Activated T-cell treated with anti-CD3 and anti-CD28 coated beads for 48 hours (primary cell): ENCODE results near the gene CHMP5.
"Not testable (repeated sequence)": the region's sequence is repeated elsewhere in the genome, so short reads cannot be mapped to it uniquely, and the experiment has no call there.

Experiments used
- DNase-seq: peaks from one replicate; pipeline ENCODE4 v3.0.0-alpha.2; 2020; ENCODE audit warnings: low read depth

CHMP5 gene

GRCh38 chr9:33277484-33277883, 12.6 kb downstream of the CHMP5 start:
- DNase-seq = no peak

DNA sequence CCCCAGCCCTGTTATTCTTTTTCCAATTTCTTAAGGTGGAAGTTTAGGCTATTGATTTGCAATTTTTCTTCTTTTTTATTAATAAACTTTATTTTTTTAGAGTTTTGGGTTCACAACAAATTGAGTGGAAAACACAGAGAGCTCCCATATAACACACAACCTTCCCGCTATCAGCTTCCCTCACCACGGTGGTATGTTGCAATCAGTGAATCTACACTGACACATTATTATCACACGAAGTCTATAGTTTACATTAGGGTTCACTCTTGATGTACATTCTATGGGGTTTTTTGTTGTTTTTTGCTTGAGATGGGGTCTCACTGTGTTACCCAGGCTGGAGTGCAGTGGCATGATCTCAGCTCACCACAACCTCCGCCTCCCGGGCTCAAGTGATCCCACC, 20.7 kb downstream of the CHMP5 start:
- no peak for DNase-seq

GRCh38 chr9:33287087-33287490, 22.2 kb downstream of the CHMP5 start:
- no peak for DNase-seq

GRCh38 chr9:33288235-33288634, 23.4 kb downstream of the CHMP5 start:
- DNase-seq = no peak

- no peak for DNase-seq
Observed at GRCh38 chr9:33288828-33289483, 24.1 kb downstream of the CHMP5 start.

DNA sequence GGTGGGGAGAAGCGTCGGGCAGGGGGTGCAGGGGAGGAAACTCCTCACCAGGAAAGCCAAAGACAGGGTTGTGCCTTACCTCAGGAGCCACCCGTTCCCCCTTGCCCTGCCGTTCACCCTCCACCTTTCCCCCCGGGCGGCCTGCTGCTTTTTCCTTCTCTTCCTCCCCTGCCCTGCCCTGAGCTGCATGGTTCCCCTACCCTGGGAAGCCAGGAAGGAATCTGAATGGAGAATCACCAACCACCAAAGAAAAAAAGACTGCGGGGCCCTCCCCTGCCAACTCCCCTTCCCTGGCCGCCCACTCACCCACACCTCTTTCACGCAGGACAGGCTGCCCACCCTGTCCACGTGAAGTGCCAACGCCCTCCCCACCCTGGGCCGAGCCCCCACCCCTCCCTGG, 24.6 kb downstream of the CHMP5 start:
- DNase-seq = no peak

DNA sequence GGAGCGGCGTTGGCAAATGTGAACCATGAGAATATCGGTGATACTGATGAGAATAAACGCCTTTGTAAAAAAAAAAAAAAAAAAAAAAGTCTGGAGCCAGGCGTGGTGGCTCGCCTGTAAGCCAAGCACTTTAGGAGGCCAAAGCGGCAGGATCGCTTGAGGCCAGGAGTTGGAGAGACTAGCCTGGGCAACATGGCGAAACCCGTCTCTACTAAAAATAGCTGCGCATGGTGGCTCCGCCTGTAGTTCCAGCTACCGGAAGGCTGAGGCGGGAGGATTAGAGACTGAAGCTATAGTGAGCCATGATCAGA, 25.0 kb downstream of the CHMP5 start:
- no peak for DNase-seq

DNA sequence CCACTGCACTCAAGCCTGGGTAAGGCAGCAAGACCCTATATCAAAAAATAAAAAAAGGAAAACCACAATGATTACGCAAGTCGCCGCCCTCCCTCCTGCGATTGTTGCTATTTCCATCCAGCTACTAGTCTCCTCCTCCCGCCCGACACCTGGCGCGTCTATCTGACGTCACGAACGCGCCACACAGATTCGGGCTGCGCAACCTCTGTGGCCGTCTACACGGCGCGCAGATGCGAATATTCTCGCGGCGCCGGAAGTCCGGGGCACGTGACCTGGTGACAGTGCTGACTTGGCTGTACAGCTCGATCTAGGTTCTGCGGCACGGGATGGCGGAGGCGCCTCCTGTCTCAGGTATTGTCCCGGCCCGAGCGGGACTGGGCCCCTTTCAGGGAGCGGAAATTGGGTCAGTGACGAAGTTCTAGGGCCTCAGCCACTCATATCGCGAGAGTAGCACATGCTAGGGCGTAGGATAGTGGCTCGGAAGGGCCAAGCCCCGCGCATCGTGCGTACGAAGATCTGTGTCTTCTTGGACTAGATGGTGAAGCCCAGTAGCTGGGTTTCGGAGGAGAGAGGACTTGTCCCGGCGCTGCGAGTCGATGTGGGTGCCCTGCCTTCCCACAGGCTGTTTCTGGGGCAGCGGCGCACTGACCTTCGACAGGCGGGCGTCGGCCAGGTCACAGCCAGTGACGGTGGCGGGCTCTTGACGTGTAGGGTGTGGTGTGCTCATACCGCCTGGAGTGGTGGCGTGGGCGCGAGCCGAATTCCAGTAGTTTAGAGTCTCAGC, 25.6 kb downstream of the CHMP5 start, which contains the start of gene NFX1:
NFX1 (plus strand) TSS at position 270 of the 784 bp plus-strand sequence; CDS start at position 327, 57 bp downstream.
- peak; percentile 96 for DNase-seq

DNA sequence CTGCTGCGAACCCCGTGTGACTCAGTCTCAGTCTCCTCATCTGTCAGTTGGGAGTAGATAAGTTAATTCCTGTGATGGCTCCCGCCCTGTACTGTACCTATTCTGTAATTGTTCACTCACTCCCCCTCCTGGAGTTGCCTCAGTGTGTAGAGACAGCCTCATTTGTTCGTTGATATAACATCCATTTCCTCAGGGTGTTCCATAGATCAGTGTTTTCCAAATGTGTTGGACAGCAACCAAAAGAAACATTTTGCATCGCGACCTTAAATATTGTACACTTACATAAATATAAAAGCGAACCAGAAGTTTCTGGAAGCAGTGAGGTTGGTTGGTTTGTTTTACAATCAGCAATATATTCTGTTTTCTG, 26.2 kb downstream of the CHMP5 start:
- DNase-seq = no peak

DNA sequence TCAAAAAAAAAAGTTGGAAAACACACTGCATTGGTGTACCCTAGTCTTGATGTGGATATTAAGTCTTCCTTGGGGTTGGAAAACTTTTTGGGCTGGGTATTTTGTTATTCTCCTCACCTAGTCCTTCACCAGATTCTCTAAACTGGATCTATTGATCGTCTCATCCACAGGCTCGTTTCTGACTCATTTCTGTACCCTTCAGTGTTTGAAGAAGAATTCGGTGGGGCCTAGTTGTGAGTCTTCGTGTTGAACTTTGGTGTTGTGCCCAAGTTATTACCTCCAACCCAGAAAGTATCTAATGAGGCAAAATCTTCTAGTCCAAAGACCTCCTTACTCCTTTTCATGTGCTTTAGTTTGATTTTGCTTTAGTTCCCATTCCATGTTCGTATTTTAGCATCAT, 27.1 kb downstream of the CHMP5 start:
- DNase-seq = no peak

DNA sequence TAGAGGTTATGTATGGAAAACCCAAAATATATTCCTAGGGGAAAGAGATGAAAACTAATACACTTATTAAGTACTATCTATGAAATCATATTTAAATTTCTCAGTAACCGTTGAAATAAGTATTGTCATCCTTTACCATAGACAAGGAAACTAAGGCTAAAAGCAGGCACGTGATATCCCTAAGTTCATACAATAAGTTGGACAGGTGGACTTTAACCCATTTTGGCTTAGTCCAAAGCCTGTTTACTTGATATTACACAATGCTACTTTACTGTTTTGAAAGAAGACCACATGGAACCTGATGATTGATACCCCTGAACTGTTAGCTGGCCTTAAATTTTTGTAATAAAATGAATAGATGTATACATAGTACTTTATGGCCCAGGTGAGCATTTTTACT, 28.9 kb downstream of the CHMP5 start:
- DNase-seq = no peak

DNA sequence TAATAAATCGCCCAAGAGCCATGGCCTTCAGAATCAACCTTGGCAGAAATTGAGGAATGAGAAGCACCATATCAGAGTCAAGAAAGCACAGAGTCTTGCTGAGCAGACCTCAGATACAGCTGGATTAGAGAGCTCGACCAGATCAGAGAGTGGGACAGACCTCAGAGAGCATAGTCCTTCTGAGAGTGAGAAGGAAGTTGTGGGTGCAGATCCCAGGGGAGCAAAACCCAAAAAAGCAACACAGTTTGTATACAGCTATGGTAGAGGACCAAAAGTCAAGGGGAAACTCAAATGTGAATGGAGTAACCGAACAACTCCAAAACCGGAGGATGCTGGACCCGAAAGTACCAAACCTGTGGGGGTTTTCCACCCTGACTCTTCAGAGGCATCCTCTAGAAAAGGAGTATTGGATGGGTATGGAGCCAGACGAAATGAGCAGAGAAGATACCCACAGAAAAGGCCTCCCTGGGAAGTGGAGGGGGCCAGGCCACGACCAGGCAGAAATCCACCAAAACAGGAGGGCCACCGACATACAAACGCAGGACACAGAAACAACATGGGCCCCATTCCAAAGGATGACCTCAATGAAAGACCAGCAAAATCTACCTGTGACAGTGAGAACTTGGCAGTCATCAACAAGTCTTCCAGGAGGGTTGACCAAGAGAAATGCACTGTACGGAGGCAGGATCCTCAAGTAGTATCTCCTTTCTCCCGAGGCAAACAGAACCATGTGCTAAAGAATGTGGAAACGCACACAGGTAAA, 30.0 kb downstream of the CHMP5 start:
- DNase-seq = no peak

- DNase-seq = no peak
Observed at GRCh38 chr9:33295571-33295970, 30.7 kb downstream of the CHMP5 start.

- DNase-seq = no peak
Observed at GRCh38 chr9:33297432-33297831, 32.6 kb downstream of the CHMP5 start.

GRCh38 chr9:33300546-33300945, 35.7 kb downstream of the CHMP5 start:
- DNase-seq = no peak

DNA sequence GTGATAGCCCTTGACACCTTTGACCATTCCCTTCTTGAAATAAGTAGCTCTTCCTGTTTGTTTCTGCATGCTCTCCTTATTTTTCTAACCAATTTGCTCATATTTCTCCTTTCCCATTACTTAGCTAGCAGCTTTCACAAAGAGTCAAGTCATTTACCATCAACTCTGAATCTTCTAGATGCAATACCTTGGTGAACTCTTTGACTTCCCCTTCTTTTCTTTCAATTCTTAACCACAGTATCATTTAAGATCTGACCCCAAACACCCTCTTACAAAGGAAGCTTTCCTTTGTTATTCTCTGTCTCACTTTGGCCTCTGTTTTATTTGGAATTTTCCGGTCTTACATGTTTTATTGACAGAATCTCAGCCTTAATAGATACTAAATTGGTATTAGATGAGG, 39.5 kb downstream of the CHMP5 start:
- no peak for DNase-seq

GRCh38 chr9:33306037-33306436, 41.2 kb downstream of the CHMP5 start:
- DNase-seq = no peak

GRCh38 chr9:33307067-33307466, 42.2 kb downstream of the CHMP5 start:
- DNase-seq = no peak

- DNase-seq = no peak
Observed at GRCh38 chr9:33309903-33310302, 45.1 kb downstream of the CHMP5 start.

DNA sequence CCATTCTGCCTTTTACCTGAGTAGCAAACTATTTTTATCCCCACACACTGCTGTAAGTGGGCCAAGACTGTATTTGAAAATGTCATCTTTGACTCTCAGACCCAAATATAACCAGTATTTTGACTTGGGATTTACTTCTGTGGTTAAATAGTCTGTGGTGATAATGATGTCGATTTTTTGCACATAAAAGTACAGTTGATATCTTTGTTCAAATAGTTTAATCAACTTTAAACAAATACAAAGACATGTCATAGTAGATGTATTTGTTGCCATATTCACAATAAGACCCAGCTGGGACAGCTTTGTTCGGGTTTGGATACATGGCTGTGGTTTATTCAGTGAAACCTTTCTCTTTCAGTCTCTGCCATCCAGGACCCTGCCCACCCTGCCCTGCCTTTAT, 45.9 kb downstream of the CHMP5 start:
- DNase-seq = no peak

DNA sequence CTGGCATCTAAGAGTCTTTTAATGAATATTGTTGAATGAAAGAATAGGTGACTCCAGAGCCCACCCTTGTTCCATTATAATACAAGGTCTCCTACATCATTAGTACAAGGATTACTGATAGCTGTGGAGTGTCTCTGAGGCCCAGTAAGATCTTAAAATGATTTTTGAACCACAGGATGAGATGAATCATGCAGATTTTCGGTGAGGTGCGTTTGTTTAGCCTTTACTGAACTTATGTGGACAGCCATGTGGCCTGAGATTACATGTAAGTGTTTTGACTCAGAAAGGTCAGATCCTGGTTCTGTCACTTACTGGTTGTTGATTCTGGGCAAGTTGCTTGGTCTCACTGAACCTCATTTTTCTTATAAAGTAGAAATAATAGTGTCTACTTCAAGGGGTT, 47.1 kb downstream of the CHMP5 start:
- DNase-seq = no peak

GRCh38 chr9:33315371-33315770, 50.5 kb downstream of the CHMP5 start:
- DNase-seq = no peak

- not testable (repeated sequence) for DNase-seq
Observed at GRCh38 chr9:33317136-33317535, 52.3 kb downstream of the CHMP5 start.
